ENCODE measurements around the gene SLC38A7. TPM values are rescaled to one million over a fixed set of nuclear protein-coding genes. Genes with fewer than 3 reads are reported as not detected.

Gene SLC38A7
- total RNA-seq, 2 experiments from 2014 or later = 5.5 to 12.0 TPM

GRCh38 chr16:58733248-58733670, 48.7 kb upstream of the SLC38A7 start:
- peak overlapping the region; percentile 98 for H3K4me3 ChIP-seq (ENCODE audit: low read depth, low read length, poor library complexity, severe bottlenecking)

GRCh38 chr16:58732545-58733247, 48.1 kb upstream of the SLC38A7 start:
- peak; percentile 41 for DNase-seq (ENCODE audit: low spot score)
- peaks cover 60% of the 10 kb centered on the region for H3K4me1 ChIP-seq (ENCODE audit: insufficient read depth, low read length, poor library complexity, severe bottlenecking)
- POLR2A ChIA-PET = interaction anchor here (0.5 to 0.9 kb wide), 3 partner anchors 12 to 368 kb away, joined by 3 to 5 read pairs (median 3); partner anchors contain the start of gene SLC38A7
- peak overlapping the region; percentile 98 for H3K4me3 ChIP-seq (ENCODE audit: low read depth, low read length, poor library complexity, severe bottlenecking)
- peaks cover 11% of the 10 kb centered on the region for H3K9me3 ChIP-seq (ENCODE audit: low read length)
- H3K9me2 ChIP-seq (ENCODE audit: insufficient read depth, low read length) = no peaks in the 10 kb centered on the region
- intact Hi-C loops (cut with micrococcal nuclease; ENCODE audit: unreplicated experiment) = loop anchor here (5.0 kb wide), 1 partner anchor 315 kb away; no protein-coding TSS in a partner anchor
- H4K20me1 ChIP-seq (ENCODE audit: insufficient read depth, low read length) = peaks cover 15% of the 10 kb centered on the region; the same call in 1 of the 2 replicates
- TF ChIP-seq CTCF (conservative IDR thresholded peaks at IDR 0.05; ENCODE audit: low read length) (no peak), EZH2phosphoT487 (IDR thresholded peaks at IDR 0.05; ENCODE audit: borderline replicate concordance, low read depth, low read length) (no peak)
- H3K27ac ChIP-seq (ENCODE audit: low read depth, low read length, poor library complexity, severe bottlenecking) = peak overlapping the region; percentile 68
- peak overlapping the region; percentile 86 for H3K4me2 ChIP-seq (ENCODE audit: low read length)
- H3K79me2 ChIP-seq (ENCODE audit: insufficient read depth, low read depth, low read length) = peaks cover 64% of the 10 kb centered on the region
- H2AFZ ChIP-seq (ENCODE audit: low read length) = peak overlapping the region; percentile 58; the same call in 1 of the 2 replicates
- BruUV-seq (replicated peaks) = TSS peak; percentile 62
- peaks cover 55% of the 10 kb centered on the region for H3K36me3 ChIP-seq (ENCODE audit: insufficient read depth, low read length)
- CTCF ChIA-PET (ENCODE audit: unreplicated experiment) = no interaction called here

More at GRCh38 chr16:58733248-58733670, 48.7 kb upstream of the SLC38A7 start:
- H3K4me2 ChIP-seq (ENCODE audit: low read length) = peak overlapping the region; percentile 86
- H3K79me2 ChIP-seq (ENCODE audit: insufficient read depth, low read depth, low read length) = peaks cover 59% of the 10 kb centered on the region
- peaks cover 11% of the 10 kb centered on the region for H3K9me3 ChIP-seq (ENCODE audit: low read length)
- peak overlapping the region; percentile 58; the same call in 1 of the 2 replicates for H2AFZ ChIP-seq (ENCODE audit: low read length)
- H3K4me1 ChIP-seq (ENCODE audit: insufficient read depth, low read length, poor library complexity, severe bottlenecking) = peaks cover 55% of the 10 kb centered on the region
- peaks cover 10% of the 10 kb centered on the region; the same call in 1 of the 2 replicates for H4K20me1 ChIP-seq (ENCODE audit: insufficient read depth, low read length)
- ChIA-PET CTCF (ENCODE audit: unreplicated experiment) (no interaction called here), POLR2A (interaction anchor here (0.9 kb wide), 1 partner anchor 49 kb away, joined by 3 read pairs; the partner anchor contains the start of gene SLC38A7)
- no peaks in the 10 kb centered on the region for H3K9me2 ChIP-seq (ENCODE audit: insufficient read depth, low read length)
- TF ChIP-seq CTCF (conservative IDR thresholded peaks at IDR 0.05; ENCODE audit: low read length) = no peak
- peak; percentile 10 for DNase-seq (ENCODE audit: low spot score)
- peaks cover 49% of the 10 kb centered on the region for H3K36me3 ChIP-seq (ENCODE audit: insufficient read depth, low read length)
- H3K27ac ChIP-seq (ENCODE audit: low read depth, low read length, poor library complexity, severe bottlenecking) = peak overlapping the region; percentile 68
- intact Hi-C loops (cut with micrococcal nuclease; ENCODE audit: unreplicated experiment) = loop anchor here (5.0 kb wide), 1 partner anchor 316 kb away; no protein-coding TSS in a partner anchor
- no TSS peak for BruUV-seq (replicated peaks)
